Measurements from ENCODE around the gene LRRC9. TPM values are rescaled to one million over a fixed set of nuclear protein-coding genes. Genes with fewer than 3 reads are reported as not detected.
A peak's percentile ranks its signal among the peaks of the same experiment; 100 is the strongest.
"Not testable (repeated sequence)": the region's sequence is repeated elsewhere in the genome, so short reads cannot be mapped to it uniquely, and the experiment has no call there.

Gene LRRC9
- total RNA-seq, 1 donor from 2014 or later, result 1.3 TPM

DNA sequence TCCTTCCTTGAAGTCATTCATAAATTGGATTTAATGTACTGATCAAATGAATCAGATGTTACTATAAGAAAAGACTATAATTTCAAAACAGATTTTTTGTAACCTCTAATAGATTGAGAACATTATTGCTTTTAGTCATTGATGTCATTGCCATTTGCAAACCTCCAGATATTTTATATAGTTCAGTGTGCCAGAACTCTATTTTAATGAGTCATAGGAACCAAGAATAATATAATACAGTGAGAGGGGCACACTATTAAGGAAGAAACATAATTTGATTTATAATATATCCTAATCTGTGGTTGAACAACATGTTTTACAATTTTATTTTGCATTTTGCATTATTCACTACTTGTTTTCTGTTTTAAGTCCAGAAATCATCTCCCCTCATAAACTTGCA is 78.0 kb downstream of the LRRC9 start:
- no peaks in the 10 kb centered on the region for H3K9me3 Mint-ChIP-seq (ENCODE audit: unreplicated experiment)
- no peak for TF ChIP-seq CTCF (IDR thresholded peaks at IDR 0.05; ENCODE audit: partially characterized antibody, unreplicated experiment)
- H3K4me3 Mint-ChIP-seq (ENCODE audit: unreplicated experiment), result no peak overlapping the region
- H3K27me3 Mint-ChIP-seq (ENCODE audit: unreplicated experiment), result no peaks in the 10 kb centered on the region
- DNase-seq, result no peak
- H3K36me3 Mint-ChIP-seq (ENCODE audit: unreplicated experiment), result no peaks in the 10 kb centered on the region
- no peaks in the 10 kb centered on the region for H3K4me1 Mint-ChIP-seq (ENCODE audit: low read depth, unreplicated experiment)
- H3K27ac Mint-ChIP-seq (ENCODE audit: unreplicated experiment), result no peak overlapping the region

DNA sequence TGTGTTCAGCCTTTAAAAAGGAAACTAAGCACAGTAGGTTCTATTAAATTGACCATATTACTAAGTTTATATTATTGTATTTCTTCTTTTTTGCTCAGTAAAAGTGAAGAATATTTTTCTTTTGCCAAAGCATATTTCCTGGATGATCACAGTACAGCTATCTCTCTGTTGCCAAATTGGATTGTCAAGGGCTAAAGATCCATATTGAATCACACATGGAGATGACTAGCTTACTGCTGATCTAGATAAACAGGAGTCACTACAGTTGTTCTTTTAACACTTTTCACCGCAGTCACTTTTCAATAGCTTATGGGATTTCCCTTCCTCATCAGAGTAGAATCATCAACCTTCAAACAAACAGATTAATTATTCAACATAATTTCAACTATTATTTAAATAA is 78.6 kb downstream of the LRRC9 start:
- Mint-ChIP-seq H3K9me3 (ENCODE audit: unreplicated experiment) (no peaks in the 10 kb centered on the region), H3K4me3 (ENCODE audit: unreplicated experiment) (no peak overlapping the region), H3K27me3 (ENCODE audit: unreplicated experiment) (no peaks in the 10 kb centered on the region), H3K36me3 (ENCODE audit: unreplicated experiment) (no peaks in the 10 kb centered on the region), H3K27ac (ENCODE audit: unreplicated experiment) (no peak overlapping the region), H3K4me1 (ENCODE audit: low read depth, unreplicated experiment) (no peaks in the 10 kb centered on the region)
- TF ChIP-seq CTCF (IDR thresholded peaks at IDR 0.05; ENCODE audit: partially characterized antibody, unreplicated experiment), result no peak
- DNase-seq, result no peak

- TF ChIP-seq CTCF (IDR thresholded peaks at IDR 0.05; ENCODE audit: partially characterized antibody, unreplicated experiment), result no peak
- Mint-ChIP-seq H3K9me3 (ENCODE audit: unreplicated experiment) (no peaks in the 10 kb centered on the region), H3K27me3 (ENCODE audit: unreplicated experiment) (no peaks in the 10 kb centered on the region), H3K27ac (ENCODE audit: unreplicated experiment) (no peak overlapping the region), H3K36me3 (ENCODE audit: unreplicated experiment) (no peaks in the 10 kb centered on the region), H3K4me1 (ENCODE audit: low read depth, unreplicated experiment) (no peaks in the 10 kb centered on the region), H3K4me3 (ENCODE audit: unreplicated experiment) (no peak overlapping the region)
- peak; percentile 39 for DNase-seq
Measured at GRCh38 chr14:60002819-60003492, 83.0 kb downstream of the LRRC9 start.

DNA sequence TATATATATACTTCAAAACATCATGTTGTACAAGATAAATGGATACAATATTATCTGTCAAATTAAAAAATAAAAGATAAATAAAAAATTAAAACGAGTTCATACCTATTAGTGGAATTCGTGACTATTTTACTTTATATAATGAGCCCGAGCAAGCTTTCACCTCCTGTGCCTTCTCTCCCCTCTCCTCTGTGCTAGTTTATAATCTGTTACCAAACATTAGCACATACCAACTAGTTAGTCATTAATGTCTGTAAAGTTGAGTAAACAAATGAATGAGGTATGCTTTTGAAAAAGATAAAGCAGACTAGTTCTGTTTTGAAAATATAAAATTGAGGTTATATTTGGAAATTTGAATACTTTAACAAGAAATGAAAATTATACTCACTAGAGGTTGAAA is 84.0 kb downstream of the LRRC9 start:
- no peak overlapping the region for H3K4me3 Mint-ChIP-seq (ENCODE audit: unreplicated experiment)
- no peak for DNase-seq
- H3K4me1 Mint-ChIP-seq (ENCODE audit: low read depth, unreplicated experiment), result no peaks in the 10 kb centered on the region
- H3K36me3 Mint-ChIP-seq (ENCODE audit: unreplicated experiment), result peaks cover 1% of the 10 kb centered on the region
- no peak overlapping the region for H3K27ac Mint-ChIP-seq (ENCODE audit: unreplicated experiment)
- no peak for TF ChIP-seq CTCF (IDR thresholded peaks at IDR 0.05; ENCODE audit: partially characterized antibody, unreplicated experiment)
- no peaks in the 10 kb centered on the region for H3K27me3 Mint-ChIP-seq (ENCODE audit: unreplicated experiment)
- no peaks in the 10 kb centered on the region for H3K9me3 Mint-ChIP-seq (ENCODE audit: unreplicated experiment)

GRCh38 chr14:60008042-60008441 is 88.1 kb downstream of the LRRC9 start:
- no peak overlapping the region for H3K4me3 Mint-ChIP-seq (ENCODE audit: unreplicated experiment)
- DNase-seq, result no peak
- no peak for TF ChIP-seq CTCF (IDR thresholded peaks at IDR 0.05; ENCODE audit: partially characterized antibody, unreplicated experiment)
- no peak overlapping the region for H3K27ac Mint-ChIP-seq (ENCODE audit: unreplicated experiment)
- peaks cover 1% of the 10 kb centered on the region for H3K27me3 Mint-ChIP-seq (ENCODE audit: unreplicated experiment)
- peaks cover 11% of the 10 kb centered on the region for H3K36me3 Mint-ChIP-seq (ENCODE audit: unreplicated experiment)
- H3K4me1 Mint-ChIP-seq (ENCODE audit: low read depth, unreplicated experiment), result no peaks in the 10 kb centered on the region
- H3K9me3 Mint-ChIP-seq (ENCODE audit: unreplicated experiment), result peaks cover 10% of the 10 kb centered on the region

- not testable (repeated sequence) for H3K27me3 Mint-ChIP-seq (ENCODE audit: unreplicated experiment); DNase-seq; H3K4me1 Mint-ChIP-seq (ENCODE audit: low read depth, unreplicated experiment); H3K27ac Mint-ChIP-seq (ENCODE audit: unreplicated experiment); H3K4me3 Mint-ChIP-seq (ENCODE audit: unreplicated experiment)
- peaks cover 10% of the 10 kb centered on the region for H3K9me3 Mint-ChIP-seq (ENCODE audit: unreplicated experiment)
- peaks cover 11% of the 10 kb centered on the region for H3K36me3 Mint-ChIP-seq (ENCODE audit: unreplicated experiment)
Measured at GRCh38 chr14:60010263-60010662, 90.3 kb downstream of the LRRC9 start.

Data from glutamatergic neuron (in vitro differentiated cells).